Mesothelial cell of epicardium (in vitro differentiated cells): ENCODE measurements around the gene LMBR1. TPM values are rescaled to one million over a fixed set of nuclear protein-coding genes. Genes with fewer than 3 reads are reported as not detected.

Experiments
- DNase-seq, 2 experiments: peaks; one replicate each; pipeline ENCODE4 v3.0.0; 2021; ENCODE audit warnings: low spot score in 2 of 2; ENCODE audit not compliant: unreplicated experiment in 2 of 2
- H3K27ac Mint-ChIP-seq: 2 replicates; pipeline ENCODE4 v1.8.0; 2021; ENCODE audit warnings: mixed read lengths
- H3K27me3 Mint-ChIP-seq: 2 replicates; pipeline ENCODE4 v1.8.0; 2021; ENCODE audit warnings: low read depth, mixed read lengths
- H3K36me3 Mint-ChIP-seq: 2 replicates; pipeline ENCODE4 v1.8.0; 2021; ENCODE audit warnings: mixed read lengths
- H3K4me1 Mint-ChIP-seq: 2 replicates; pipeline ENCODE4 v1.8.0; 2021; ENCODE audit warnings: mixed read lengths
- H3K4me3 Mint-ChIP-seq: 2 replicates; pipeline ENCODE4 v1.8.0; 2021; ENCODE audit warnings: mild to moderate bottlenecking, moderate library complexity, mixed read lengths
- H3K9me3 Mint-ChIP-seq: 2 replicates; pipeline ENCODE4 v1.8.0; 2021; ENCODE audit warnings: mixed read lengths
- CTCF ChIP-seq: fragments of 200-600 bp; sonication (generic); IDR thresholded peaks from one replicate; pipeline ENCODE4 v1.5.0; 2021; ENCODE audit warnings: antibody characterized with exemption; ENCODE audit not compliant: unreplicated experiment
- total RNA-seq: library from RNA; stranded (reverse); gene quantifications from 3 replicates; pipeline ENCODE4 v1.2.1, GENCODE V29; 2021

The LMBR1 gene
- total RNA-seq, 1 donor from 2014 or later: 69.3 TPM

GRCh38 chr7:156680281-156680680 lies 212.7 kb downstream of the LMBR1 start:
- Mint-ChIP-seq H3K4me1 (no peaks in the 10 kb centered on the region), H3K9me3 (no peaks in the 10 kb centered on the region), H3K36me3 (peaks cover 21% of the 10 kb centered on the region), H3K27me3 (no peaks in the 10 kb centered on the region), H3K27ac (no peak overlapping the region), H3K4me3 (no peak overlapping the region)
- DNase-seq: no peak
- TF ChIP-seq CTCF: no peak

GRCh38 chr7:156677374-156678054 lies 215.5 kb downstream of the LMBR1 start:
- no peaks in the 10 kb centered on the region for H3K9me3 Mint-ChIP-seq
- no peaks in the 10 kb centered on the region for H3K27me3 Mint-ChIP-seq
- no peak overlapping the region for H3K27ac Mint-ChIP-seq
- H3K4me1 Mint-ChIP-seq: no peaks in the 10 kb centered on the region
- DNase-seq: no peak
- no peak for TF ChIP-seq CTCF
- peaks cover 26% of the 10 kb centered on the region for H3K36me3 Mint-ChIP-seq
- H3K4me3 Mint-ChIP-seq: no peak overlapping the region

- H3K27ac Mint-ChIP-seq: no peak overlapping the region
- no peaks in the 10 kb centered on the region for H3K9me3 Mint-ChIP-seq
- no peaks in the 10 kb centered on the region for H3K4me1 Mint-ChIP-seq
- peaks cover 26% of the 10 kb centered on the region for H3K36me3 Mint-ChIP-seq
- no peaks in the 10 kb centered on the region for H3K27me3 Mint-ChIP-seq
- no peak for DNase-seq
- no peak for TF ChIP-seq CTCF
- H3K4me3 Mint-ChIP-seq: no peak overlapping the region
These were observed 216.7 kb downstream of the LMBR1 start for GRCh38 chr7:156676263-156676662.

GRCh38 chr7:156675721-156676120 lies 217.3 kb downstream of the LMBR1 start:
- no peak for DNase-seq
- no peaks in the 10 kb centered on the region for H3K9me3 Mint-ChIP-seq
- H3K4me3 Mint-ChIP-seq: no peak overlapping the region
- peaks cover 26% of the 10 kb centered on the region for H3K36me3 Mint-ChIP-seq
- no peaks in the 10 kb centered on the region for H3K27me3 Mint-ChIP-seq
- TF ChIP-seq CTCF: no peak
- H3K4me1 Mint-ChIP-seq: no peaks in the 10 kb centered on the region
- no peak overlapping the region for H3K27ac Mint-ChIP-seq

GRCh38 chr7:156673902-156674301 lies 219.1 kb downstream of the LMBR1 start:
- Mint-ChIP-seq H3K9me3 (no peaks in the 10 kb centered on the region), H3K4me3 (no peak overlapping the region), H3K27ac (no peak overlapping the region), H3K4me1 (no peaks in the 10 kb centered on the region), H3K27me3 (no peaks in the 10 kb centered on the region), H3K36me3 (peaks cover 28% of the 10 kb centered on the region)
- no peak for TF ChIP-seq CTCF
- no peak for DNase-seq
